HepG2 (cell line): ENCODE results near the gene UBXN6. TPM values are rescaled to one million over a fixed set of nuclear protein-coding genes. Genes with fewer than 3 reads are reported as not detected.

ENCODE experiments used
- CSRNP2 ChIP-seq: sonication (generic); formaldehyde crosslinking; conservative IDR thresholded peaks from 2 replicates; pipeline ENCODE4 v1.8.0; 2022; ENCODE audit warnings: low read depth, missing genetic modification reagents
- ELF3 ChIP-seq: IDR thresholded peaks from 2 replicates; pipeline ENCODE4 v1.6.1; 2016; ENCODE audit warnings: missing genetic modification reagents, missing compliant biosample characterization
- MTA1 ChIP-seq: sonication (generic); formaldehyde crosslinking; IDR thresholded peaks from 2 replicates; pipeline ENCODE4 v1.4.0; 2020; ENCODE audit warnings: missing genetic modification reagents, mild to moderate bottlenecking, borderline replicate concordance
- PTBP1 ChIP-seq: fragments of 200-400 bp; formaldehyde crosslinking; IDR thresholded peaks from 2 replicates; pipeline ENCODE4 v1.6.1; 2018; ENCODE audit warnings: low read length, low read depth; ENCODE audit not compliant: poor library complexity, severe bottlenecking
- SALL2 ChIP-seq: sonication (generic); formaldehyde crosslinking; IDR thresholded peaks from 2 replicates; pipeline ENCODE4 v1.8.1; 2023; ENCODE audit warnings: mild to moderate bottlenecking, missing genetic modification reagents, inconsistent platforms
- TERF1 ChIP-seq: sonication (generic); formaldehyde crosslinking; IDR thresholded peaks from 2 replicates; pipeline ENCODE4 v1.8.0; 2022; ENCODE audit warnings: mild to moderate bottlenecking, missing genetic modification reagents, moderate library complexity
- ZBTB20 ChIP-seq: sonication (generic); formaldehyde crosslinking; IDR thresholded peaks from 2 replicates; pipeline ENCODE4 v1.8.1; 2023; ENCODE audit warnings: missing genetic modification reagents, low read depth, mild to moderate bottlenecking, borderline replicate concordance
- ZBTB21 ChIP-seq: sonication (generic); formaldehyde crosslinking; IDR thresholded peaks from 2 replicates; pipeline ENCODE4 v1.4.0; 2020; ENCODE audit warnings: missing genetic modification reagents
- ZNF180 ChIP-seq: sonication (generic); formaldehyde crosslinking; IDR thresholded peaks from 2 replicates; pipeline ENCODE4 v1.4.0; 2020; ENCODE audit warnings: low read depth, missing genetic modification reagents, borderline replicate concordance
- ZNF318 ChIP-seq: sonication (generic); formaldehyde crosslinking; IDR thresholded peaks from 2 replicates; pipeline ENCODE4 v1.4.0; 2020; ENCODE audit warnings: mild to moderate bottlenecking, missing genetic modification reagents
- ZNF431 ChIP-seq: sonication (generic); formaldehyde crosslinking; IDR thresholded peaks from 2 replicates; pipeline ENCODE4 v1.9.0; 2022; ENCODE audit warnings: missing genetic modification reagents, low read depth, mild to moderate bottlenecking, borderline replicate concordance
- ZNF484 ChIP-seq: sonication (generic); formaldehyde crosslinking; IDR thresholded peaks from 2 replicates; pipeline ENCODE4 v1.5.1; 2020; ENCODE audit warnings: mild to moderate bottlenecking, low read depth, missing genetic modification reagents, borderline replicate concordance
- ZNF639 ChIP-seq: conservative IDR thresholded peaks from 2 replicates; pipeline ENCODE4 v1.6.1; 2018; ENCODE audit warnings: missing genetic modification reagents
- ZNF749 ChIP-seq: sonication (generic); formaldehyde crosslinking; IDR thresholded peaks from 2 replicates; pipeline ENCODE4 v1.8.0; 2022; ENCODE audit warnings: mild to moderate bottlenecking, missing genetic modification reagents, moderate library complexity, borderline replicate concordance
- polyA plus RNA-seq, 8 experiments: library from polyadenylated mRNA; depleted of rRNA in 3 of 8; stranded (reverse) in 7 of 8; unstranded in 1 of 8; fragments of >200 nt; fragmentation: Illumina TruSeq in 4 of 8; extraction: Trizol in 4 of 8; gene quantifications; 2 replicates each; pipeline versions ENCODE4 v1.2.1 to v1.2.3, GENCODE V29; 2011 to 2016; ENCODE audit warnings: low read depth in 4 of 8, missing spikeins in 1 of 8, mixed read lengths in 1 of 8; ENCODE audit not compliant: insufficient read depth in 1 of 8
- total RNA-seq, 5 experiments: library from RNA; depleted of rRNA; stranded (reverse); fragments of >200 nt; fragmentation: Illumina TruSeq; extraction: Trizol; gene quantifications; 2 replicates each; pipeline ENCODE4 v1.2.3, GENCODE V29; 2016; ENCODE audit warnings: low read depth in 1 of 5

Gene UBXN6
- total and polyA plus RNA-seq, 2 of the 13 experiments (the other 11 are each of a cell fraction or from before 2014, with no cell fraction given), result 34.9 to 35.5 TPM

- TF ChIP-seq ZNF318 (CRISPR knock-in tag) (no peak), PTBP1 (no peak), ZNF180 (no peak), ZNF484 (CRISPR knock-in tag) (no peak), ZBTB20 (no peak; the same call in 1 of the 2 replicates), SALL2 (CRISPR knock-in tag) (0 out of 2 replicates have a peak, but pooled peaks have one; percentile 61), ELF3 (peak; percentile 49; the same call in 1 of the 2 replicates), CSRNP2 (CRISPR knock-in tag) (no peak), ZNF749 (CRISPR knock-in tag) (peak; percentile 62; the same call in 1 of the 2 replicates), ZNF431 (no peak), TERF1 (no peak), MTA1 (CRISPR knock-in tag) (no peak), ZBTB21 (peak; percentile 90), ZNF639 (CRISPR knock-in tag) (no peak; the same call in 1 of the 2 replicates)
Measured at GRCh38 chr19:4402171-4403004, 55.2 kb downstream of the UBXN6 start, which contains the start of gene CHAF1A (continued).
